B cell (primary cell): ENCODE data around the gene SS18L1. TPM values are rescaled to one million over a fixed set of nuclear protein-coding genes. Genes with fewer than 3 reads are reported as not detected.

Experiments
- ATAC-seq: fragments of 200-7000 bp; cut with Tn5 transposase; one replicate; pipeline ENCODE4 v1.10.0; 2021; ENCODE audit warnings: low read depth, mild to moderate bottlenecking, moderate number of reproducible peaks, moderate library complexity
- CTCF ChIA-PET: fragments of 350-600 bp; sonication (Branson Sonifier 250); formaldehyde crosslinking; loops from one replicate; lab custom pipeline; 2021; ENCODE audit warnings: antibody characterized with exemption, inconsistent platforms; lab: Charles Lee
- POLR2A ChIA-PET: fragments of 350-600 bp; sonication (Branson Sonifier 250); formaldehyde crosslinking; loops from one replicate; lab custom pipeline; 2021; ENCODE audit warnings: antibody characterized with exemption; lab: Charles Lee
- DNase-seq: peaks from one replicate; pipeline ENCODE4 v3.0.0; 2013
- H2AFZ ChIP-seq: 2 replicates; pipeline ENCODE4 v1.6.1; 2012; ENCODE audit warnings: mild to moderate bottlenecking, low read depth, low read length; ENCODE audit not compliant: insufficient read depth, poor library complexity, severe bottlenecking
- H3K27ac ChIP-seq, 2 donors: 1 replicate in 1 of 2; 2 replicates in 1 of 2; pipeline ENCODE4 v1.5.1; 2012 to 2013; ENCODE audit warnings: low read length in 2 of 2, mild to moderate bottlenecking in 2 of 2, moderate library complexity in 1 of 2
- H3K27me3 ChIP-seq, 4 experiments: fragments of 200-600 bp in 1 of 4; sonication (generic) in 1 of 4; replicated peaks in 1 of 4; 1 replicate in 2 of 4; 2 replicates in 2 of 4; pipeline versions ENCODE4 v1.6.1 to v1.7.0; 2013 to 2016; ENCODE audit warnings: low read length in 3 of 4, mild to moderate bottlenecking in 2 of 4, mixed read lengths in 1 of 4, moderate library complexity in 1 of 4; ENCODE audit not compliant: insufficient read depth in 4 of 4, control insufficient read depth in 3 of 4; ENCODE audit errors: control extremely low read depth in 1 of 4
- H3K36me3 ChIP-seq, 2 experiments: replicated peaks in 1 of 2; 1 replicate in 1 of 2; 2 replicates in 1 of 2; pipeline versions ENCODE4 v1.6.1 to v1.7.1; 2013; ENCODE audit warnings: low read length in 1 of 2; ENCODE audit not compliant: insufficient read depth in 2 of 2, control insufficient read depth in 1 of 2; ENCODE audit errors: control extremely low read depth in 1 of 2, extremely low read depth in 1 of 2
- H3K4me1 ChIP-seq, 2 donors: fragments of 200-600 bp in 1 of 2; sonication (generic) in 1 of 2; 1 replicate in 1 of 2; 2 replicates in 1 of 2; pipeline versions ENCODE4 v1.5.1 to v1.6.1; 2013 to 2017; ENCODE audit warnings: low read length in 2 of 2; ENCODE audit not compliant: control insufficient read depth in 2 of 2, insufficient read depth in 2 of 2
- H3K4me2 ChIP-seq: replicated peaks from 2 replicates; pipeline ENCODE3; 2012; ENCODE audit warnings: mild to moderate bottlenecking, low read depth, low read length; ENCODE audit not compliant: poor library complexity, severe bottlenecking
- H3K4me3 ChIP-seq, 5 experiments: fragments of 200-600 bp in 1 of 5; sonication (generic) in 1 of 5; 1 replicate in 3 of 5; 2 replicates in 2 of 5; pipeline versions ENCODE4 v1.5.1 to v1.7.0; 2011 to 2016; ENCODE audit warnings: low read length in 4 of 5, mild to moderate bottlenecking in 4 of 5, low read depth in 2 of 5, control low read depth in 1 of 5, moderate library complexity in 1 of 5; ENCODE audit not compliant: insufficient read depth in 1 of 5; ENCODE audit errors: control extremely low read depth in 1 of 5, extremely low read depth in 1 of 5
- H3K79me2 ChIP-seq: fragments of 200-600 bp; sonication (generic); one replicate; pipeline ENCODE4 v1.6.0; 2016; ENCODE audit warnings: low read length; ENCODE audit not compliant: control insufficient read depth, insufficient read depth
- H3K9ac ChIP-seq: fragments of 200-600 bp; sonication (generic); 2 replicates; pipeline ENCODE4 v1.6.1; 2017; ENCODE audit warnings: mild to moderate bottlenecking, low read length, moderate library complexity
- H3K9me3 ChIP-seq, 3 donors: one replicate each; pipeline versions ENCODE4 v1.6.1 to v1.7.1; 2013; ENCODE audit warnings: low read length in 2 of 3; ENCODE audit not compliant: control insufficient read depth in 2 of 3, insufficient read depth in 1 of 3; ENCODE audit errors: control extremely low read depth in 1 of 3
- H4K20me1 ChIP-seq: 2 replicates; pipeline ENCODE4 v1.6.0; 2012; ENCODE audit warnings: mild to moderate bottlenecking, low read length; ENCODE audit not compliant: insufficient read depth, control insufficient read depth, poor library complexity, severe bottlenecking
- H3K27ac Mint-ChIP-seq: one replicate; pipeline ENCODE4 v1.8.0; 2021; ENCODE audit warnings: mixed read lengths
- H3K27me3 Mint-ChIP-seq: one replicate; pipeline ENCODE4 v1.8.0; 2021; ENCODE audit warnings: mixed read lengths
- H3K4me1 Mint-ChIP-seq: one replicate; pipeline ENCODE4 v1.8.0; 2021; ENCODE audit warnings: mixed read lengths
- H3K4me3 Mint-ChIP-seq: one replicate; pipeline ENCODE4 v1.8.0; 2021; ENCODE audit warnings: mixed read lengths
- H3K9me3 Mint-ChIP-seq: one replicate; pipeline ENCODE4 v1.8.0; 2022; ENCODE audit warnings: mixed read lengths; ENCODE audit not compliant: insufficient read depth
- EZH2 ChIP-seq: IDR thresholded peaks from 2 replicates; pipeline ENCODE4 v1.6.1; 2012; ENCODE audit warnings: borderline replicate concordance, low read depth, mild to moderate bottlenecking, moderate library complexity, low read length; ENCODE audit not compliant: insufficient read depth, poor library complexity, severe bottlenecking
- WGBS: methylation state at CpG from one replicate; pipeline ENCODE4 v1.1.5; 2013; ENCODE audit warnings: missing lambda C conversion rate; ENCODE audit not compliant: insufficient coverage; 5-methylcytosine and 5-hydroxymethylcytosine counted together
- intact Hi-C: fragments of 100-400 bp; cut with micrococcal nuclease; formaldehyde crosslinking; loops from one replicate; pipeline ENCODE4 v1.10.0; 2022
- polyA plus RNA-seq: library from polyadenylated mRNA; depleted of rRNA; stranded (reverse); fragments of >200 nt; gene quantifications from 2 replicates; pipeline ENCODE4 v1.2.3, GENCODE V29; 2012
- total RNA-seq, 2 donors: library from RNA; stranded (reverse); fragments of 120-200 nt in 1 of 2; gene quantifications; 1 replicate in 1 of 2; 2 replicates in 1 of 2; pipeline versions ENCODE4 v1.2.3 to v1.2.4, GENCODE V29; 2013 to 2022
- TF ChIP-seq, protein P1 (sequence below): fragments of 200-600 bp; IDR thresholded peaks from one replicate; pipeline ENCODE4 v1.8.0; 2022; ENCODE audit warnings: antibody characterized with exemption, mild to moderate bottlenecking

SS18L1 gene
- total and polyA plus RNA-seq, 2 donors (not counting 1 experiment from before 2014, with no cell fraction given): 15.4 to 20.7 TPM

DNA sequence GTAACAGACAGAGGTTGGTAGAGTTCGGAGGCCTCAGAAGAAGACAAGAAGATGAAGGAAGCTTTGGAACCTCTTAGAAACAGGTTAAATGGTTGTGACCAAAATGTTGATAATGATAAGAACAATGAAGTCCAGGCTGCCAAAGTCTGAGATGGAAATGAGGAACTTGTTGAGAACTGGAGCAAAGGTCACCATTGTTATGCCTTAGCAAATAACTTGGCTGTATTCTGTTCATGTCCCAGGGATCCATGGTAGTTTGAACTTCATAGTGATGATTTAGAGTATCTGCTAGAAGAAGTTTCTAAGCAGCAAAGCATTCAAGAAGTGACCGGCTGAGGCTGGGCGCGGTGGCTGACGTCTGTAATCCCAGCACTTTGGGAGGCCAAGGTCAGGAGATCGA lies 32.4 kb upstream of the SS18L1 start:
- no peaks in the 10 kb centered on the region for H3K27me3 Mint-ChIP-seq

DNA sequence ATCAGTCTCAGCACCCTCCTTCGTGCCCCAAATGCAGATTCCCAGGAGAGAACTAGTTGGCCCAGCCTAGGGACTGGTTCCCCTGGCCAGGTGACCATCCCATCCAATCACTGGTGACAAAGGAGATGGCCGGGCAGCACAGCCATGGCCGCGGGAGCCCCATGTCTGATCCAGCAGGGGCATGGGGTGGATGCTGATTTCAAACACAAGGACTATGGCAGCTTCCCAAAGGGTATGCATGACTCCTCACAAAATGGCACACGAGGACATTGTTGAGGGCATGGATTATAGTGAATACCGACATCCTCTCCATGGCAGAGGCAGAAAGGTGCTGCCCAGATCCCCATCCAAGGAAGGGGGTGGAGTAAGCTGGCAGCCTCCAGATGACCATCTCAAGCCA lies 31.2 kb upstream of the SS18L1 start:
- ATAC-seq (no peak), DNase-seq (no peak)
- peaks cover 8% of the 10 kb centered on the region for H3K9me3 Mint-ChIP-seq
- Histone ChIP-seq H3K4me2 (no peak overlapping the region), H3K9ac (no peak overlapping the region), H3K27ac (no peak overlapping the region), H3K79me2 (no peaks in the 10 kb centered on the region), H3K9me3 (peaks cover 0 to 94% (median 52%) of the 10 kb centered on the region in 3 donors), H2AFZ (no peak overlapping the region), H3K4me1 (peaks cover under 1 to 1% of the 10 kb centered on the region in 2 donors), H3K36me3 (no peaks in the 10 kb centered on the region), H3K27me3 (peaks cover 0 to 21% (median 0%) of the 10 kb centered on the region in 4 experiments), H4K20me1 (no peaks in the 10 kb centered on the region), H3K4me3 (no peak overlapping the region)
- no peaks in the 10 kb centered on the region for H3K4me1 Mint-ChIP-seq
- CTCF ChIA-PET: no interaction called here
- H3K4me3 Mint-ChIP-seq: no peak overlapping the region
- 93% methylated on average over 6 of the region's 6 CpGs for WGBS
- TF ChIP-seq, protein P1, sequence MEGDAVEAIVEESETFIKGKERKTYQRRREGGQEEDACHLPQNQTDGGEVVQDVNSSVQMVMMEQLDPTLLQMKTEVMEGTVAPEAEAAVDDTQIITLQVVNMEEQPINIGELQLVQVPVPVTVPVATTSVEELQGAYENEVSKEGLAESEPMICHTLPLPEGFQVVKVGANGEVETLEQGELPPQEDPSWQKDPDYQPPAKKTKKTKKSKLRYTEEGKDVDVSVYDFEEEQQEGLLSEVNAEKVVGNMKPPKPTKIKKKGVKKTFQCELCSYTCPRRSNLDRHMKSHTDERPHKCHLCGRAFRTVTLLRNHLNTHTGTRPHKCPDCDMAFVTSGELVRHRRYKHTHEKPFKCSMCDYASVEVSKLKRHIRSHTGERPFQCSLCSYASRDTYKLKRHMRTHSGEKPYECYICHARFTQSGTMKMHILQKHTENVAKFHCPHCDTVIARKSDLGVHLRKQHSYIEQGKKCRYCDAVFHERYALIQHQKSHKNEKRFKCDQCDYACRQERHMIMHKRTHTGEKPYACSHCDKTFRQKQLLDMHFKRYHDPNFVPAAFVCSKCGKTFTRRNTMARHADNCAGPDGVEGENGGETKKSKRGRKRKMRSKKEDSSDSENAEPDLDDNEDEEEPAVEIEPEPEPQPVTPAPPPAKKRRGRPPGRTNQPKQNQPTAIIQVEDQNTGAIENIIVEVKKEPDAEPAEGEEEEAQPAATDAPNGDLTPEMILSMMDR: no peak
- no peak for TF ChIP-seq EZH2
- intact Hi-C loops: no loop called here
- no peak overlapping the region for H3K27ac Mint-ChIP-seq
- POLR2A ChIA-PET: no interaction called here
- peaks cover 2% of the 10 kb centered on the region for H3K27me3 Mint-ChIP-seq

More for the DNA sequence above, 32.4 kb upstream of the SS18L1 start:
- Histone ChIP-seq H3K27me3 (peaks cover 0 to 23% (median 0%) of the 10 kb centered on the region in 4 experiments), H3K4me2 (no peak overlapping the region), H3K79me2 (no peaks in the 10 kb centered on the region), H3K9me3 (peaks cover 0 to 95% (median 61%) of the 10 kb centered on the region in 3 donors), H3K4me3 (no peak overlapping the region), H3K36me3 (no peaks in the 10 kb centered on the region), H3K4me1 (no peaks in the 10 kb centered on the region), H4K20me1 (no peaks in the 10 kb centered on the region), H3K27ac (no peak overlapping the region), H2AFZ (no peak overlapping the region), H3K9ac (no peak overlapping the region)
- Mint-ChIP-seq H3K27ac (no peak overlapping the region), H3K4me1 (no peaks in the 10 kb centered on the region), H3K4me3 (no peak overlapping the region), H3K9me3 (peaks cover 11% of the 10 kb centered on the region)
- intact Hi-C loops: no loop called here
- DNase-seq (no peak), ATAC-seq (no peak)
- no peak for TF ChIP-seq EZH2
- TF ChIP-seq, protein P1: no peak
- POLR2A ChIA-PET: no interaction called here
- CTCF ChIA-PET: no interaction called here
- 94% methylated on average over 6 of the region's 6 CpGs for WGBS
